Gastroesophageal sphincter (tissue), 4 donors: ENCODE results near the gene IL31RA. TPM values are rescaled to one million over a fixed set of nuclear protein-coding genes. Genes with fewer than 3 reads are reported as not detected.

Experiments used
- ATAC-seq: fragments of 150-250 bp; one replicate; pipeline ENCODE4 v1.9.1; 2016; ENCODE audit warnings: mild to moderate bottlenecking, moderate library complexity
- H3K27ac ChIP-seq, 4 donors: fragments of 200-600 bp; sonication (generic) in 3 of 4; 1 replicate in 3 of 4; 2 replicates in 1 of 4; pipeline ENCODE4 v1.5.1; 2016 to 2019
- H3K27me3 ChIP-seq: fragments of 200-600 bp; sonication (generic); one replicate; pipeline ENCODE4 v1.5.1; 2019
- H3K36me3 ChIP-seq, 2 donors: fragments of 200-600 bp; sonication (generic); one replicate each; pipeline ENCODE4 v1.5.1; 2019; ENCODE audit warnings: control low read depth in 1 of 2
- H3K4me1 ChIP-seq, 3 donors: fragments of 200-600 bp; sonication (generic); 1 replicate in 2 of 3; 2 replicates in 1 of 3; pipeline ENCODE4 v1.5.1; 2016 to 2019; ENCODE audit warnings: control low read depth in 2 of 3
- H3K4me3 ChIP-seq, 2 donors: fragments of 200-600 bp; sonication (generic); one replicate each; pipeline ENCODE4 v1.5.1; 2019; ENCODE audit warnings: mild to moderate bottlenecking in 1 of 2, moderate library complexity in 1 of 2
- H3K9me3 ChIP-seq, 3 donors: fragments of 200-600 bp; sonication (generic); one replicate each; pipeline ENCODE4 v1.5.1; 2017 to 2019; ENCODE audit warnings: control low read depth in 2 of 3
- EP300 ChIP-seq: sonication (generic); formaldehyde crosslinking; IDR thresholded peaks from one replicate; pipeline ENCODE4 v1.6.1; 2017; ENCODE audit warnings: antibody characterized with exemption, mild to moderate bottlenecking
- POLR2A ChIP-seq, 2 donors: fragments of 450-650 bp; IDR thresholded peaks; one replicate each; pipeline ENCODE4 v1.6.1; 2017; ENCODE audit warnings: antibody characterized with exemption in 2 of 2, mild to moderate bottlenecking in 2 of 2, moderate library complexity in 1 of 2
- POLR2AphosphoS5 ChIP-seq: sonication (generic); formaldehyde crosslinking; IDR thresholded peaks from one replicate; pipeline ENCODE4 v1.6.1; 2017; ENCODE audit warnings: antibody characterized with exemption
- WGBS, 2 donors: methylation state at CpG; one replicate each; pipeline ENCODE4 v1.1.5; 2018; ENCODE audit warnings: low coverage in 1 of 2; 5-methylcytosine and 5-hydroxymethylcytosine counted together
- total RNA-seq, 4 donors: library from RNA; depleted of rRNA; stranded (reverse); fragments of >200 nt; gene quantifications; one replicate each; pipeline ENCODE4 v1.1.0, GENCODE V29; 2016
- TF ChIP-seq, protein P1 (sequence below), 4 experiments: fragments of 200-600 bp in 2 of 4; fragments of 450-650 bp in 2 of 4; sonication (generic) in 1 of 4; IDR thresholded peaks; one replicate each; pipeline ENCODE4 v1.5.1; 2017 to 2019; ENCODE audit warnings: antibody characterized with exemption in 4 of 4, mild to moderate bottlenecking in 2 of 4, moderate library complexity in 2 of 4

Gene IL31RA
- total RNA-seq, 4 donors from 2014 or later: 0.13 to 0.57 TPM; not detected in 2

DNA sequence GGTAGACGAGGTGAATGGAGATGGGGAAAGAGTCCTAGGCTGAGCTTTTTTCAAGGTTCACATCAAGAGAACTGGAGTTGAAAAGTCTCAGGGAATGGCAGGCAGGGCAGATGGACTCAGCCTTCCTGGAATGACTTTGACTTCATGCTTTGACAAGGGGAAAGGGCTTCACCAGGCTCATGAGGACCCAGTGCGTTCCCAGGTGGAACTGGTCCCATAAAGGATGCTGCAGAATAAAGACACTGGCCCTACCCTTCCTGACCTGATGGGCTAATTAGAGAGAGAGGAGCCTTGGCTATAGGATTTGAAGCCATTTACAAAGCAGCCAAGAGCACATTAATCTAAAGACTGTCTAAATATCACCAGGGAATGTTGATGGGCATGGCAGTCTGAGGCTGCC, 63.8 kb downstream of the IL31RA start:
- ATAC-seq: no peak
- Histone ChIP-seq H3K36me3 (no peaks in the 10 kb centered on the region), H3K9me3 (no peaks in the 10 kb centered on the region), H3K27me3 (no peaks in the 10 kb centered on the region), H3K4me1 (no peaks in the 10 kb centered on the region), H3K4me3 (no peak overlapping the region), H3K27ac (no peak overlapping the region)
- WGBS, 2 donors: 89% methylated on average over 2 of the region's 2 CpGs; no CpG with 5 or more reads in 1 of the 2 donors
- TF ChIP-seq POLR2AphosphoS5 (no peak), POLR2A (IDR thresholded peaks at IDR 0.05) (no peak), EP300 (no peak)
- TF ChIP-seq, protein P1, sequence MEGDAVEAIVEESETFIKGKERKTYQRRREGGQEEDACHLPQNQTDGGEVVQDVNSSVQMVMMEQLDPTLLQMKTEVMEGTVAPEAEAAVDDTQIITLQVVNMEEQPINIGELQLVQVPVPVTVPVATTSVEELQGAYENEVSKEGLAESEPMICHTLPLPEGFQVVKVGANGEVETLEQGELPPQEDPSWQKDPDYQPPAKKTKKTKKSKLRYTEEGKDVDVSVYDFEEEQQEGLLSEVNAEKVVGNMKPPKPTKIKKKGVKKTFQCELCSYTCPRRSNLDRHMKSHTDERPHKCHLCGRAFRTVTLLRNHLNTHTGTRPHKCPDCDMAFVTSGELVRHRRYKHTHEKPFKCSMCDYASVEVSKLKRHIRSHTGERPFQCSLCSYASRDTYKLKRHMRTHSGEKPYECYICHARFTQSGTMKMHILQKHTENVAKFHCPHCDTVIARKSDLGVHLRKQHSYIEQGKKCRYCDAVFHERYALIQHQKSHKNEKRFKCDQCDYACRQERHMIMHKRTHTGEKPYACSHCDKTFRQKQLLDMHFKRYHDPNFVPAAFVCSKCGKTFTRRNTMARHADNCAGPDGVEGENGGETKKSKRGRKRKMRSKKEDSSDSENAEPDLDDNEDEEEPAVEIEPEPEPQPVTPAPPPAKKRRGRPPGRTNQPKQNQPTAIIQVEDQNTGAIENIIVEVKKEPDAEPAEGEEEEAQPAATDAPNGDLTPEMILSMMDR (IDR thresholded peaks at IDR 0.05): no peak

DNA sequence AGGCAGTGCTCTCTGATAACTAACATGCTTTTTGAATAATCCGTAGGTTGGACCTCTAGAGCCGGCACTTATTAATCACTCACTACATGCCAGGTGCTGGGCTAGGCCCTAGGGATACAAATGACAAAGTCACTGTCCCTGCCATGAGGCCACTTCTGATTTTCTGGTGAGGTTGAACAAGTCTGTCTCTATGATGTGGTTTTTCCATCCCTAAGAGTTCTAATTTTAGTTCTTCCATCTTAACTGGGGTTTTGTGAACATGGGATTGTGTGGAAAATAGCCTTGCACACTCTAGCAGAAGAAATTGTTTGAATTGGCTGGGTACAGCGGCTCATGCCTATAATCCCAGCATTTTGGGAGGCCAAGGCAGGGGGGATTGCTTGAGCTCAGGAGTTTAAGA, 64.6 kb downstream of the IL31RA start:
- no peak for TF ChIP-seq EP300
- no peak for TF ChIP-seq POLR2A (IDR thresholded peaks at IDR 0.05)
- no peaks in the 10 kb centered on the region for H3K36me3 ChIP-seq
- 69 to 93% methylated on average over 2 of the region's 3 CpGs for WGBS, 2 donors
- no peak overlapping the region for H3K4me3 ChIP-seq
- no peaks in the 10 kb centered on the region for H3K4me1 ChIP-seq
- no peaks in the 10 kb centered on the region for H3K27me3 ChIP-seq
- H3K9me3 ChIP-seq: no peaks in the 10 kb centered on the region
- no peak overlapping the region for H3K27ac ChIP-seq
- no peak for ATAC-seq

DNA sequence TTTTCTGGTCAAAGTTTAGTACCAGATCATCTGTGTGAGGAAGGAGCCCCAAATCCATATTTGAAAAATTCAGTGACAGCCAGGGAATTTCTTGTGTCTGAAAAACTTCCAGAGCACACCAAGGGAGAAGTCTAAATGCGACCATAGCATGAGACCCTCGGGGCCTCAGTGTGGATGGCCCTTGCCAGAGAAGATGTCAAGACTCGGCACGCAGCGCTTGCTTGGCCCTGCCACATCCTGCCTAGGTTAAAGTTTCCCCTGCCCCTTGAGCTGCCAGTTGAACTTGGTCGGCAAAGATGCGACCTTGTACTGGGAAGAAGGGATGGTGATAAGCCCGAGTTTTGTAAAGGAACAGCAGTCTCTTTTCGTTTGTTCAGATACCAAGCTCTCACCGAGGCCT, 65.8 kb downstream of the IL31RA start:
- Histone ChIP-seq H3K4me1 (no peaks in the 10 kb centered on the region), H3K9me3 (no peaks in the 10 kb centered on the region), H3K36me3 (no peaks in the 10 kb centered on the region), H3K27me3 (no peaks in the 10 kb centered on the region), H3K27ac (no peak overlapping the region), H3K4me3 (no peak overlapping the region)
- WGBS, 2 donors: 81 to 92% methylated on average over 4 to 7 of the region's 10 CpGs
- TF ChIP-seq POLR2AphosphoS5 (no peak), EP300 (no peak), POLR2A (IDR thresholded peaks at IDR 0.05) (no peak)
- TF ChIP-seq, protein P1 (IDR thresholded peaks at IDR 0.05): no peak
- ATAC-seq: no peak

DNA sequence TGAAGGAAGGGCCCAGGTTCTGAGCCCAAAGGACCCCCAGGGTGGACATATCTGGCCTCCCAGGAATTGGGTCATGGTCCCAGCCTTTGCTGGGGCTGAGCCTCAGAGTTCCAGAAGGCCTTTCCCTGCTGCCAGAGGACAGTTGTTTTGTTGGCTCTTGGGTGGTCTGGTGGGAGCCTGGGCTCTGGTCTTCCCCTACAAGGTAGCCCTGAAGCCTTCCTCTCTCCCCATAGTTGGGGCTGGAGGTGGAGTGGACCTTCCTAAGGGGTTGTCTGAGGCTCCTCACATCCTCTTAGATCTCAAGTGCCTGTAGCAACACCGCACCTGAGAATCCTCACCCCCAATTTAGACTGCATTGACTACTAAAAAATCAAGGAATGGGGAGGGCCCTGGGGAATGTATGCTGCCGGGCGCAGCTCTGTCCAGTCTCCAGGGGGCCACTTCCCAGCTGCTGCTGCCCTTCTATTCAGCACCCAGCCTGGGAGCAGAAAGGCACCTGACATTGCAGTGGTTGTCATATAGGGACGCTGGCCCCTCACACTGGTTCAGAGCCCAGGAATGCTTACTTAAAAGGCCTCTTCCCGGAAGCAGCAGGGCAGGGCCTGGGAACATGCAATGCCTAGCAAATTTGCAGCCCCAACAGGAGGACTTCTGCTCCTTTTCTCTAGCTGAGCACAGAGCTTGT, 66.4 kb downstream of the IL31RA start:
- TF ChIP-seq POLR2AphosphoS5 (no peak), EP300 (no peak), POLR2A (IDR thresholded peaks at IDR 0.05) (no peak)
- TF ChIP-seq, protein P1 (IDR thresholded peaks at IDR 0.05): no peak
- no peaks in the 10 kb centered on the region for H3K27me3 ChIP-seq
- no peaks in the 10 kb centered on the region for H3K9me3 ChIP-seq
- H3K4me1 ChIP-seq: no peaks in the 10 kb centered on the region
- WGBS, 2 donors: no CpG with 5 or more reads among the region's 5 CpGs
- H3K27ac ChIP-seq: no peak overlapping the region
- H3K36me3 ChIP-seq: no peaks in the 10 kb centered on the region
- ATAC-seq: no peak
- H3K4me3 ChIP-seq: no peak overlapping the region

DNA sequence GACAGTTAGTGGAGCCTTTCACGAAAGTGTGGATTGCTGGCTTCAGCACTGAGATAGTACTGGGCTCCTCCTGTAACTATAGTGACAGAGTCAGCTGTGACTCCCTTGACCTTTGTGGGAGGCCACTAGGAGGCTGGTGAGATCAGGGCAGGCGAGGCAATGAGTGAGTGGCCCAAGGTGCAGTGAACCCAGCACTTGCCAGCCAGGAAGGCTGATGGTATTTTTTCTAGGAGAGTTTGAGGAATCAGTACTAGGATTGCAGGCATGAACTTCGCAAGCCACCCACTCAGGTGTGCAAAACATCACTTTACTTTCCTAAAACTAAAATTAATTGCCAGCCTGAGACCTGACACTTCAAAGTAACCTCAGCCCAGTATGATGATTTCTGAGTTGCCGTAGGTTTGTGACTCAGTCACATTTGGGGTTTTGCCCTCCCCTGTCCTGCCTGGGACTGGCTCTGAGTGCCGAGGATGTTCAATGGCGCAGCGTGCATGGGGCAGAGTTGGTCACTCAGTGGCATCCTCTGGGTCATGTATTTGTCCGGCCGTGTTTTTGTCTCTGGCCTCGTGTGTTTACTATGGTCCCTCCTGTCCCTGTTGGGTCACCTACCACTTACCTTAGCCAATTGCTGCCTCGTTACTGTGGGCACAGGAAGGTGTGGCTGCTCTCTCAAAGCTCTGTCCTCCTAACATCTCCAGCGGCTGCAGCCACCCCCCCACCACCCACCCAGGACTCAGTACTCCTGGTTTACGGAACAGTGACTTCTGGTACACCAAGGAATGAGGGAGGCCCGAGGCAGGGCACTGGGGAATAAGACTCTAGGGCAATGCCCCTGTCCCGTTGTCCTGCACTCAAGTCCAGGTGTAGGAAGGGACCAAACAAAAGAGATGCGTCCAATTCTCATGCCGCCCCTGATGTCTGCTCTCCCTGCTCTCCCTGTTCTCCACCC, 67.2 kb downstream of the IL31RA start:
- 85 to 95% methylated on average over 3 to 7 of the region's 17 CpGs for WGBS, 2 donors
- Histone ChIP-seq H3K27me3 (no peaks in the 10 kb centered on the region), H3K36me3 (no peaks in the 10 kb centered on the region), H3K9me3 (no peaks in the 10 kb centered on the region), H3K27ac (no peak overlapping the region), H3K4me3 (no peak overlapping the region), H3K4me1 (no peaks in the 10 kb centered on the region)
- TF ChIP-seq POLR2AphosphoS5 (no peak), EP300 (no peak), POLR2A (IDR thresholded peaks at IDR 0.05) (no peak)
- TF ChIP-seq, protein P1 (IDR thresholded peaks at IDR 0.05): no peak
- no peak for ATAC-seq
